ENCODE results near the gene PLAU. TPM values are rescaled to one million over a fixed set of nuclear protein-coding genes. Genes with fewer than 3 reads are reported as not detected.
A peak's percentile ranks its signal among the peaks of the same experiment; 100 is the strongest.
"Not testable (repeated sequence)": the region's sequence is repeated elsewhere in the genome, so short reads cannot be mapped to it uniquely, and the experiment has no call there.

Gene PLAU
- total RNA-seq, 4 donors from 2014 or later: 8.8 to 15.9 (median 11.9) TPM

GRCh38 chr10:73890261-73890660 is 20.7 kb upstream of the PLAU start:
- intact Hi-C loops (cut with DNase I): no loop called here
- WGBS, 2 donors: 90 to 91% methylated on average over 5 of the region's 5 CpGs
- H3K4me3 ChIP-seq: no peak overlapping the region

DNA sequence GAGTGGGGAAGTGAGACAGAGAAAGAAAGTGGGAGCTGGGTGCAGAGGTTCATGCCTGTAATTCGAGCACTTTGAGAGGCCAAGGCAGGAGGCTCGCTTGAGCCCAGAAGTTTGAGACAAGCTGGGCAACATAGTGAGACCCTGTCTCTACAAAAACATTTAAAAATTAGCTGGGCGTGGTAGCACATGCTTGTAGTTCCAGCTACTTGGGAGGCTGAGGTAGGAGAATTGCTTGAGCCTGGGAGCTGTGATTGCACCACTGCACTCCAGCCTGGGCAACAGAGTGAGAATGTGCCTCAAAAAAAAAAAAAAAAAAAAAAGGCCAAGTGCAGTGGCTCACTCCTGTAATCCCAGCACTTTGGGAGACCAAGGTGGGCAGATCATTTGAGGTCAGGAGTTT is 20.1 kb upstream of the PLAU start:
- H3K27me3 ChIP-seq; H3K4me3 ChIP-seq; intact Hi-C loops (cut with DNase I); H3K36me3 ChIP-seq; H3K9me3 ChIP-seq; DNase-seq: not testable (repeated sequence)
- 50 to 70% methylated on average over 3 of the region's 3 CpGs for WGBS, 2 donors
- peaks cover 28 to 92% (median 46%) of the 10 kb centered on the region in 3 donors for H3K4me1 ChIP-seq
- peak overlapping the region in 1 of 4 donors; percentile 4 for H3K27ac ChIP-seq

More at GRCh38 chr10:73890261-73890660, 20.7 kb upstream of the PLAU start:
- Histone ChIP-seq H3K27me3 (no peaks in the 10 kb centered on the region), H3K36me3 (no peaks in the 10 kb centered on the region), H3K27ac (peak overlapping the region; percentile 4 to 96 (median 78)), H3K9me3 (no peaks in the 10 kb centered on the region), H3K4me1 (peaks cover 28 to 92% (median 46%) of the 10 kb centered on the region in 3 donors)
- TF ChIP-seq, protein P1, sequence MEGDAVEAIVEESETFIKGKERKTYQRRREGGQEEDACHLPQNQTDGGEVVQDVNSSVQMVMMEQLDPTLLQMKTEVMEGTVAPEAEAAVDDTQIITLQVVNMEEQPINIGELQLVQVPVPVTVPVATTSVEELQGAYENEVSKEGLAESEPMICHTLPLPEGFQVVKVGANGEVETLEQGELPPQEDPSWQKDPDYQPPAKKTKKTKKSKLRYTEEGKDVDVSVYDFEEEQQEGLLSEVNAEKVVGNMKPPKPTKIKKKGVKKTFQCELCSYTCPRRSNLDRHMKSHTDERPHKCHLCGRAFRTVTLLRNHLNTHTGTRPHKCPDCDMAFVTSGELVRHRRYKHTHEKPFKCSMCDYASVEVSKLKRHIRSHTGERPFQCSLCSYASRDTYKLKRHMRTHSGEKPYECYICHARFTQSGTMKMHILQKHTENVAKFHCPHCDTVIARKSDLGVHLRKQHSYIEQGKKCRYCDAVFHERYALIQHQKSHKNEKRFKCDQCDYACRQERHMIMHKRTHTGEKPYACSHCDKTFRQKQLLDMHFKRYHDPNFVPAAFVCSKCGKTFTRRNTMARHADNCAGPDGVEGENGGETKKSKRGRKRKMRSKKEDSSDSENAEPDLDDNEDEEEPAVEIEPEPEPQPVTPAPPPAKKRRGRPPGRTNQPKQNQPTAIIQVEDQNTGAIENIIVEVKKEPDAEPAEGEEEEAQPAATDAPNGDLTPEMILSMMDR (IDR thresholded peaks at IDR 0.05): no peak
- no peak for TF ChIP-seq POLR2A (IDR thresholded peaks at IDR 0.05)
- DNase-seq: no peak

- Histone ChIP-seq H3K9me3 (no peaks in the 10 kb centered on the region), H3K36me3 (no peaks in the 10 kb centered on the region), H3K27me3 (no peaks in the 10 kb centered on the region), H3K4me3 (no peak overlapping the region), H3K4me1 (peaks cover 23 to 85% (median 41%) of the 10 kb centered on the region in 3 donors), H3K27ac (peak overlapping the region in 1 of 4 donors; percentile 26)
- intact Hi-C loops (cut with DNase I): no loop called here
- no peak for DNase-seq
- 72 to 74% methylated on average over 5 of the region's 5 CpGs for WGBS, 2 donors
- TF ChIP-seq POLR2A (IDR thresholded peaks at IDR 0.05): no peak
- TF ChIP-seq, protein P1 (IDR thresholded peaks at IDR 0.05): no peak
These were observed 19.4 kb upstream of the PLAU start for GRCh38 chr10:73891540-73891939.

GRCh38 chr10:73892310-73893030 is 18.5 kb upstream of the PLAU start:
- no peak for DNase-seq
- Histone ChIP-seq H3K4me1 (peaks cover 14 to 76% (median 32%) of the 10 kb centered on the region in 3 donors), H3K27ac (no peak overlapping the region), H3K27me3 (no peaks in the 10 kb centered on the region), H3K9me3 (no peaks in the 10 kb centered on the region), H3K4me3 (no peak overlapping the region), H3K36me3 (no peaks in the 10 kb centered on the region)
- 74 to 75% methylated on average over 10 of the region's 10 CpGs for WGBS, 2 donors
- intact Hi-C loops (cut with DNase I): no loop called here
- no peak for TF ChIP-seq POLR2A (IDR thresholded peaks at IDR 0.05)
- TF ChIP-seq, protein P1 (IDR thresholded peaks at IDR 0.05): no peak

- no peak overlapping the region for H3K4me3 ChIP-seq
- DNase-seq: no peak
- WGBS, 2 donors: 29 to 53% methylated on average over 8 of the region's 8 CpGs
- no peak overlapping the region for H3K27ac ChIP-seq
- H3K9me3 ChIP-seq: no peaks in the 10 kb centered on the region
- no peak for TF ChIP-seq POLR2A (IDR thresholded peaks at IDR 0.05)
- TF ChIP-seq, protein P1 (IDR thresholded peaks at IDR 0.05): no peak
- H3K4me1 ChIP-seq: peaks cover 4 to 67% (median 22%) of the 10 kb centered on the region in 3 donors
- intact Hi-C loops (cut with DNase I): no loop called here
- no peaks in the 10 kb centered on the region for H3K27me3 ChIP-seq
- no peaks in the 10 kb centered on the region for H3K36me3 ChIP-seq
These were observed 17.5 kb upstream of the PLAU start for GRCh38 chr10:73893426-73893825.
